Stimulated activated CD4-positive, alpha-beta T cell treated with anti-CD3 and anti-CD28 coated beads, TNF-alpha, amount 100 ng/mL, for 4 hours (primary cell): ENCODE results near the gene AARS2.
"Not testable (repeated sequence)": the region's sequence is repeated elsewhere in the genome, so short reads cannot be mapped to it uniquely, and the experiment has no call there.

ENCODE experiments used
- DNase-seq, 3 experiments: peaks; one replicate each; pipeline ENCODE4 v3.0.0-alpha.2; 2020; ENCODE audit warnings: low read depth in 3 of 3

AARS2 gene

DNA sequence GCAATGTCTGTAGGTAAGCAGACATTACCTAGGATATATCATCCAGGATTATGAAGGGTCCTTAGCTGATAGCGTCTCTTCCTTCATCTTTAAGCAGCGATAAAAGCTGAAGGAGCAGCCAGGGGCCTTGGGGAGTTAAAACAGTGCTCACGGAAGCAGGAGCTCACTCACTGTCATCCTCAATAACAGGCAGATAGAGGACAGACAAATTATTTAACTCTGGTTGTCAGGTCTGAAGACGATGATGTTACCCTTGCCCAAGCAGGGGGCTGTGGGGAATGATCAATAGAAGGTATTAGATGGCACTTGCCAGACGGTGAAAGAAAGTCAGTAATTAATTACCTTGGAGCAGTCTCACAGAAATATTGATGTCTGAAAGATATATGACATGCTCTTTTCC, 16.7 kb upstream of the AARS2 start:
- DNase-seq = no peak

DNA sequence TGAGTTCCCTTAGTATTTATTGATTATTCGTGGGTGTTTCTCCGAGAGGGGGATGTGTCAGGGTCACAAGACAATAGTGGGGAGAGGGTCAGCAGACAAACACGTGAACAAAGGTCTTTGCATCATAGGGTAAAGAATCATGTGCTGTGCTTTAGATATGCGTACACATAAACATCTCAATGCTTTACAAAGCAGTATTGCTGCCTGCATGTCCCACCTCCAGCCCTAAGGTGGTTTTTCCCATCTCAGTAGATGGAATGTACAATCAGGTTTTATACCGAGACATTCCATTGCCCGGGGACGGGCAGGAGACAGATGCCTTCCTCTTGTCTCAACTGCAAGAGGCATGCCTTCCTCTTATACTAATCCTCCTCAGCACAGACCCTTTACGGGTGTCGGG, 15.1 kb upstream of the AARS2 start:
- DNase-seq = not testable (repeated sequence)

DNA sequence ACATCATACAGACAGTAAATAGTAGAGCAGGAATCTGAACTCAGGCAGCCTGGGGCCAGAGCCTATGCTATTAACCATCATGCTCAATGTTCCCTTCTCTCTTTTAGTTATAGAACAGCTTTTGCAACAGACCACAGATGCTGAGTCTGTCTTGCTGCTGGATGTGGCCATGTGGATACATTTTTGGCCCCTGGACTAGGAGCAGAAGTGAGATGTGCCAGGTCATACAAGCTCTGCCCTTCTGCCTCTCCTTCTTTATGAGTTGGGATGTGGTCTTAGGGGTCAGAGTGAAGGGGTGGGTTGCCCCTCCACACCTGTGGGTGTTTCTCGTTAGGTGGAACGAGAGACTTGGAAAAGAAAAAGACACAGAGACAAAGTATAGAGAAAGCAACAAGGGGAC, 14.6 kb upstream of the AARS2 start:
- no peak for DNase-seq

DNA sequence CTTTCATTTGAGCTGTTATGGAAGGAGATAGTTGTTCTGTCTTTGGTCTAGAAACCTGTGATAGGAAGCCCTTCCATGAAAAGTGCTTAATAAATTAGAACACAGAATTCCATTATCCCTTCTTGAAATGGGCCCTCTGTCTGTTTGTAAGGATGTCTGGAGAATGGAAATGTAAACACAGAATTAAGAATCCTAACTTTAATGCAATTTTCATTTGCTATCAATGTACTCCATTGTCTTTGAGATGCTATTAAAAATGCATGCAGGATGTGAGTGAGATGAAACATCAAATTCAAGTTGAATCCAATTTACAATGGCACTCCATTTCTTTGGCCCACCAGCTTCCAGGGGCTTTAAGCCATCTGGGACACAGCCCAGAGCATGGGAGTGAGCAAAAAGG, 13.9 kb upstream of the AARS2 start:
- no peak for DNase-seq

DNA sequence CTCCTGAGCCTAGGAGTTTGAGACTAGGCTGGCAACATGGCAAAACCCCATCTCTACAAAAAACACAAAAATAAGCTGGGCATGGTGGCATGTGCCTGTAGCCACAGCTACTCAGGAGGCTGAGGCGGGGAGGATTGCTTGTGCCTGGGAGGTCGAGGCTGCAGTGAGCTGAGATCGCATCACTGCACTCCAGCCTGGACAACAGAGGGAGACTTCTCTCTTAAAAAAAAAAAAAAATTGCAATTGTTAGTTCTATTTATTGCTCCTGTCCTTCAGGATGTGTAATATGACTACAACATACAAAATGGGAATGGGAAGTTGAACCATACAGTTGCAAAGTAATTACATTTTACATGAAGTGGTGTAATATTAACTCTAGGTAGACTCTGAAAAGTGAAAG, 8.1 kb upstream of the AARS2 start:
- DNase-seq = no peak

DNA sequence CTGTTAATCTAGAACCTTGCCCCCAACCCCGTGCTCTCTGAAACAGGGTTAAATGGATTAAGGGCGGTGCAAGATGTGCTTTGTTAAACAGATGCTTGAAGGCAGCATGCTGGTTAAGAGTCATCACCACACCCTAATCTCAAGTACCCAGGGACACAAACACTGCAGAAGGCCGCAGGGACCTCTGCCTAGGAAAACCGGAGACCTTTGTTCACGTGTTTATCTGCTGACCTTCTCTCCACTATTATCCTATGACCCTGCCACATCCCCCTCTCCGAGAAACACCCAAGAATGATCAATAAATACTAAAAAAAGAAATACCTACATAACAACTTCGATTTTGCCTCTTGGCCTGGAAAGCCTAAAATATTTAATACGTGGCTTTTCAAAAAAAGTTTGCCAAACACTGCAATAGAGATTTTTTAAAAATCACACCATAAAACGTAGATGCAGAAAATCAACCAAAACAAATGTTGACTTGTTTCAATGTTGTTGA, 4.0 kb upstream of the AARS2 start:
- not testable (repeated sequence) for DNase-seq

DNA sequence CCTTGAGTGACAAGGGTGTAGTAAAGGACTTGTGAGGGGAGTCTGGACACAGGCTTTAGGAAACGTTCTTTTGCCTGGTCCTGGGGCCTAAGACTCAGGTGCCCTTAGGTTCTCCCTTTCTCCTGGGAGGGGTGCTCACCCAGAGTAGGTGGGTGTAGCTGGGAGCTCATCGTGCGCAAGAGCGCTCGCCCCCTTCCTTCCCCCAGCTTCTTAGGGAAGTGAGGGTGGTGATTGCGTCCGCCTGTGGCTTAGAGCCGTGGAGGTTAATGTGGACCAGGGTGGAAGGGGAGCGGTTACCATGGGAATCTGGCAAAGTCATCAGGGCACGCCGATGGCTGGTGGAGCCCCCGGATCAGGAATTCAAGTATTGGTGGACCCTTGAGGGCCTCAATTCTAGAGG, 3.3 kb upstream of the AARS2 start:
- no peak for DNase-seq

DNA sequence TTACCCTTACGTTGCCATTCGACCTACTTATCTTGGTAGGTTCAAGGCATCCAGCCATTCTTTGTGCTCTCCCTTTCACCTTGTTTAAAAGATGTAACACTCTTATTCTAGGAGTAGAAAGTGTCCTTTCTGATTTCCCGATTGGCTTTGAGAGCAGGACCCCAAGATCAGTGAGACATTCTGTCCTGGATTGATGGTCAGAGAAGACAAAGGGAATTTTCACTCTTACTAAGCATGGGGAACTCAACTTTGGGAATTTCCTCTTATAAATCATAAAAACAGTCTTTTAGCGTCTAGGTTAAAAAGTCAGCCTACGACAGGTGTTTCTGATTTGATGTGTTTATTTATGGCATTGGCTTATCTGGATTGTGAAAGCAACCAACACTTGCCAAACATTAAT, 2.8 kb upstream of the AARS2 start:
- no peak for DNase-seq

DNA sequence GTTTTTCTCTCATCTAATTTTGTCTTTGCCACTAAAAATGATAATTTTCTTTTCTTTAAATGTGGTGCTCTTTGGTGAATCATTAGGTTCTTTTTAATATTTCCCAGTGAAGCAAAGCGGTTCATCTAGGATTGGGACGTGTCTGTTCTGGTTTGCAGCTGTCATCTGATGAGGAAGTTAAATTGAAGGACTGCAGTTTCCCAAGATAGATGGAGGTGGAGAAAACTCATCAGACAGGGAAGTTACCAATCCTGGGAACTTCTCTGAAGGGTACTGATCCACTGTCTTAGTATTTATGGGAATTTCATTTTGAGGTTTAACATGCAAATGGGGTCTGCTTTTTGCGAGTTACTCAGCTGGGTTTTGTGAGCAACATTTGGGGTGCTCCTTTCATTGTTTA, 2.4 kb upstream of the AARS2 start:
- DNase-seq = no peak

DNA sequence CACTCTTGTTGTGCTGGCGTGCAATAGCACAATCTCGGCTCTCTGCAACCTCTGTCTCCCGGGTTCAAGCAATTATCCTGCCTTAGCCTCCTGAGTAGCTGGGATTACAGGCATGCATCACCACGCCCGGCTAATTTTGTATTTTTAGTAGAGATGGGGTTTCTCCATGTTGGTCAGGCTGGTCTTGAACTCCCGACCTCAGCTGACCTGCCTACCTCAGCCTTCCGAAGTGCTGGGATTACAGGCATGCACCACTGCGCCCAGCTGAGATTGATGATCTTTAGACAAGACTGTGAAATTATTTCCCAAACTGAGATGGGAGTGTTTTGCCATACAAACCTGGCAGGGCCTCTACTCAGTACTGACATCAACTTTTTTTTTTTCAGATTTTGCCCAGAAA, 1.5 kb upstream of the AARS2 start:
- DNase-seq = not testable (repeated sequence)

DNA sequence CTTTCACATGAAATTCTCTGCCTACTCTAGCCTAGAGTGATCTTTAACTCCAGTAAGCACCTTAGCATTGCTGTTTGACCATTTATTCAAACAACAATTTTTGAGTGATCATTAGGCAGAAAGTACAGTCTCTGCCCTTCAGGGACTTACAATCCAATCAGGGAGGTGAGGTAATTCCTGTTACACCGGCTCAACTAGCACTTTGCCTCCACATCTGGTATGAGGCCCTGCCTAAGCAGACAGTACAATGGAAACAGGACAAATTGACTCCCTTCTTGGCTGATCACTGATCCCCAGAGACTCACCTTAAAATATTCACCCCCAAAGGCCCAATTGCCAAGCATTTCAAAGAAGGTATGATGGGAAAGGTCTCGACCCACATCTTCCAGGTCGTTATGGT, 1.4 kb downstream of the AARS2 start:
- DNase-seq = no peak

DNA sequence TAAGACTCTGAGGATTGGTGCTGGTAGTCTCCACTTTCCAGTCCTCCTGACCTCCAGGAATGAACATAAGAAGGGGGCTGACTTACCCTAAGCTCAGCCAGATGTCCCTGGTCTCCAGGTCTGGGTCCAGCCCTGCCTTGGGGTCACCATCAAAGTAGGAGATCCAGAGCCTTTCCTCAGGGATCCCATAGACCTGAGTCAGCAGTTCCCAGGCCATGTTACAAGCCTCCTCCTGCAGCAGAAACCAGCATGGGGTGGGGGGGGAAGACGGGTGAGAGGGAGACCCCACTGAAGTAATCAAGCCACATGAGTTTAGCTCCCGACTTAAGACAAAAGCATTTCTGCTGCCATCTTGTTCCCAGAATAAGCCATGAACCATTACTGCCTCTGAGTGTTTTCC, 1.8 kb downstream of the AARS2 start:
- no peak for DNase-seq

DNA sequence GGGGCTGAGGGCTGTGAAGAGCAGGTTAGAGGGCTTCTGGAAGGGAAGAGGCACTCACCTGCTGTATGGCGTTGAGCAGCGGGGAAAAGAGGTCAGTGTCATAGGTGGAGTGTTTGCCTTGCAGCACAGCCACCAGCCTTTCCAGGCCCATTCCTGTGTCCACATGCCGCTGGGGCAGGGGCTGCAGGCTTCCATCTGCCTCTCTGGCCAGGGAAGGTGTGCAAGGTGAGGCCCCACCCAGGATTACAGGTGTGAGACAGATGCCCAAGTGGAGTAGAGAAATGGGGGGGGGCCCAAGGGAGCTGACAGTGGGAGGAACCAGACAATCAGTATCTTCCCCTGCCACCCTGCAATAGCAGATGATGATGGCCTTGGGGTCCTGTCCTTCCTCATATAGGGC, 2.9 kb downstream of the AARS2 start:
- no peak for DNase-seq

DNA sequence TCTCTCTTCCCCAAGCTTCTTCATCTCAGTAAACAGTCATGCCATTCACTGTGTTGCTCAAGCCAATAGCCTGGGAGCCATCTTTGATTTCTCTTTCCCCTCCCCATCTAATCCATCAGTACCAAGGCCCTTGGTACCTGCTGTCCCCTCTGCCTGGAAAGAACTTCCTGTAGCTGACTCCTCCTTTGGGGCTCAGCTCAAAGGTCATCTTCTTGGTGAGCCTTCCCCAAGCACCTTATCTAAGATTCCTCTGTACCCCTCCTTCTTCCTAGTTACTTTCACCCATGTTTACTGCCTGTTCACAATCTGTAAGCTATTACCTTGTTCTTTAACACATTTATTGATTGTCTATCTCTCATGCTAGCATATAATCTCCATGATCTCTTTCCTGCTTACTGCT, 3.5 kb downstream of the AARS2 start:
- no peak for DNase-seq

DNA sequence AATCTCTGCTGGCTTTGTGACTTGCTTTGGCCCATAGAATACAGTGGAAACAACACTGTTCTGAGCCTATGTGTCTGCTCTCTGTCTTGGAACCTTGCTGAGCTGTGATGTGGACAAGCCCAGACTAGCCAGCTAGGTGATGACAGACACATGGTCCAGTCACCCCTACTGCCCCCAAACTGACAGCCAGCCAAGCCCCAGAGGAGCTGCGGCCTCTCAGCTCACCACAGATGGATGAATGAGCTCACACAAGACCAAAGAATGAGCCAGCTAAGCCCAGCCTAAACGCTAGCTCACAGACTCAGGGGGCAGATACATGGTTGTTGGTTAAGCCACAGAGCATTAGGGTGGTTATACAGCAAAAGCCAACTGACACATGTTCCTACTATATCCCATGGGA, 4.1 kb downstream of the AARS2 start:
- DNase-seq = no peak

DNA sequence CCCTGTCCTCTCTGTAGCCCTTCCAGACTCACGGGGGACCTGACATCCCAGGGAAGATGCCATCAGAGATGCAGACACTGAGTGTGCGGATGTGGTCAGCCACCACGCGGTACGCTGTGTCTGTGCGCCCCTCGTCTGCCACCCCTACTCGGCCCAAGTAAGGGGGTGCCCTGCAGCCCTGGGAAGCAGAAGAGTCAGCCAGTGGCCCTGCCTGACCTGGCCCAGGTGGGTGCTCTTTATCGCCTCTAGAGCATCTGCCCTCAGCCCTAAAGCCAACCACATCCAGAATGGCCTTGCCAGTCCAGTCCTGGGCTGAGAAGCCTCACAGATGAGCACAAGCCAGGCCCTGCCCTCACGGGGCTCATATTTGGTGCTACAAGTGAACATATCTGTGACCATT, 5.9 kb downstream of the AARS2 start:
- DNase-seq = no peak

DNA sequence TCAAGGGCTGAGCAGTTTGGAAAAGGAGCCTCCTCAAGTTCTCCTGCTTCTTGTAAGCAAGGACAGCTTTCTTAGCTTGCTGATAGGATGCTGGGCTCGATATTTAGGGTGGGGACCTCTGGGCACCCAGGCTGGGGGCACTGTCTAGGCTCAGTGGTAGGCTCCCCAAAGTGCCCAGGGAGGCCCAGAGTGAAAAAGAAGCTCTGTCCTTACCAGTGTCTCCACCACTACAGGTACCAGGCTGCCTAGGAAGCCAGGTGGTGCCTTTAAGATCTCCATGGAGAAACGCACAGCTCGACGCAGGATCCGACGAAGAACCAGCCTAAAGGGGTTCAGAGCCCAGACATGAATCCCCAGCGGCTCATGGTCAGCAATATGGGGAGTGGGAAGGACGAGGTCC, 6.4 kb downstream of the AARS2 start:
- DNase-seq = no peak

DNA sequence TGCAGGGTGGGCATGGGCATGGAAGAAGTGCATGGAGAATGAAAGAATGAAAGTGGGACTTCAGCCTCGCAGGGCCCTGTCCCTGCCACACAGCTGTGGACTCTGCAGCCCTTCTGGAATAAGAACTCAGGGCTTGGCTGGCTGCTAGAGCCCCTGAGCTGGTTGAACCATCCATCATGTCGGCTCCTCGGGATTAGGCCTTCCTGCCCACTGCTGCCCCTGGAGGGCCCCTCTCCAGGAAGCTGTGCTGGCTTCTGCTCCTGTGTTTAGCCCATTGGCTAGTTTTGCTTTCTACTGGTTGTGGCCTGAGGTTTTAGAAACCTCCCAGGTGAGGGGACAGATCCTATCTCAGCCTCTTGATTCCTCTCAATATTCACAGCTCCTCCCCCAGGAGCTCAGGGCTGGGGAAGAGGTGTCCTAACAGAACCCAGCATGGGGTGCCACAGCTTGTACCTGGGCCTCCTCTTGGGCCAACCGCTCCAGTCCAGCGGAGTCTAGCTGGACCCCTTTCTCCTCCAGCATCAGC, 7.9 kb downstream of the AARS2 start:
- DNase-seq = no peak

DNA sequence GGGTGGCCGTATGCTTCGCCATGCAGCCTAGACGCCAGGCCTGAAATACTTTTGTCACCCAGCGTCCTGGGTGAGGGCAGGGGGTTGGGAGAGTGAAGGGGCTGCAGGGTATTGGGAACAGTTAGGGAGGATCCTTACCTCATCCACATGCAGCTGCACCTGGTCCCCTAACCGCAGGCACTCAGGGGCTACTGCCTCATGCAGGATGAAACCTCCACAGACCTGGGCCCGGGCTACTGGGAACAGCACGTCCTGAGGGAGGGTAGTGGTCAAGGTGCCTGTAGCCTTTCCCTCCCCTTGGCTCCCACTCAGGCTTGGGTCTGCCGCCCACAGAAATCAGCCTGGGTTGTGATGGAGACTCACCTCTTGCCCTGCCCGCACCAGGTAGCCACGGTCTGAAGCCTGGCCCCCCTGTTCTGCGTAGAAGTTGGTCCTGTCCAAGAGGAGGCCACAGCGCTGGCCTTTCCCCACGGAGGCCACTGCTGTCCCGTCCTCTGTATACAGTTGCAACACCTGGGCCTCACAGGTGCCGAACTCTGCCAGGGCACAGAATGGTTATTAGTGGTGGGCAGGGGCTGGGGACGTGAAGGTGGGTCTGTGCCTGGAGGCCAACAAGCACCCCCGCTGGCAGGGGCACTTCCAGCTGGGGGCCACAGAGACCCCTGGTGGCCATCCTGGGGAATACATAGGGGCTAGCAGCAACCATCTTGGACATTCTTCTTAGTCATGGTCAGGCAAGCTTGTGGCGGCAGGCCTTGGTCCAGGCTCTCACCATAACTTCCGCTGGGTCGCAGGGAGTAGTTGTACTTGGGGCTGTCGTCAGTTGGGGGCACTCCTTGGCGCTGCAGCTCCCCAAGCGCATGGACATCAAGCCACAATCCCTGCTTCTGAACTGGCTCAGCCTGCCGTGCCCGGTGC, 8.6 kb downstream of the AARS2 start:
- DNase-seq = peak in 2 of 3 experiments; percentile 21 to 22

DNA sequence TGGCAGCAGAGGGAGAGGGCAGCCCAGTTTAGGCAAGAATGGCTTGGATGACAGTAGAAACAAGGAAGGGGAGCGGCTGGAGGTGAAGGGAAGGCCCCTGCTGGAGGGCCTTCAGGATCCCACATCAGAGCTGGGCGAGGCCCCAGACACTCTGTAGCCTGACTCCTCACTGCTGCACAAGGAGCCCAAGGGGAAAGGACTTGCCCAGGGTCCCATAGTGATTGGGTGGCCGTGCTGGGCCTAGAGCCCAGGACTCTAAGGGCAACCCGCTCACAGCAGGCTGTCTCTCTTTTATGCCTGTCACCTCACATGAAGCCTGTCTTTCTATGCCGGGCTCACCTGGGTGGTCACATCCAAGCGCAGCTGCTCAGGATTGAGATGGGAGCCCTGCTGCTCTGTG, 9.3 kb downstream of the AARS2 start:
- no peak for DNase-seq

DNA sequence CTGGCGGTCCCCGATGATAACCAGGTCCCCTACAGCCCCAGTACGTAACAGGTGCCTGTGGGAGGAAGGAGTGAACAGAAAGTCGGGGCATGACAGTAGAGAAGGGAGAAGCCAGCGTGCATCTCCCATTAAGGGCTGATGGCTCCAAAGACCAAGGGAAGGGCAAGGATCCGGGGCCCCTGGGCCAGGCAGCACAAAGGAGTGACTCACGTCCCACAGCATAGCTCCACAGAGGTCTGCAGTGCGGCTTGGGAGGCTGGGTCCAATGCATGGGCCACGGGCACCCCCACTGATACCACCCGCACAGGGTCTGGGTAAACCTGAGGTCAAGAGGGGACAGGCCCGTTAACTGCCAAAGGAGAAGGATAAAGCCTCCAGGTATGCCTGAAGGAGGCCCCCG, 10.3 kb downstream of the AARS2 start:
- no peak for DNase-seq

DNA sequence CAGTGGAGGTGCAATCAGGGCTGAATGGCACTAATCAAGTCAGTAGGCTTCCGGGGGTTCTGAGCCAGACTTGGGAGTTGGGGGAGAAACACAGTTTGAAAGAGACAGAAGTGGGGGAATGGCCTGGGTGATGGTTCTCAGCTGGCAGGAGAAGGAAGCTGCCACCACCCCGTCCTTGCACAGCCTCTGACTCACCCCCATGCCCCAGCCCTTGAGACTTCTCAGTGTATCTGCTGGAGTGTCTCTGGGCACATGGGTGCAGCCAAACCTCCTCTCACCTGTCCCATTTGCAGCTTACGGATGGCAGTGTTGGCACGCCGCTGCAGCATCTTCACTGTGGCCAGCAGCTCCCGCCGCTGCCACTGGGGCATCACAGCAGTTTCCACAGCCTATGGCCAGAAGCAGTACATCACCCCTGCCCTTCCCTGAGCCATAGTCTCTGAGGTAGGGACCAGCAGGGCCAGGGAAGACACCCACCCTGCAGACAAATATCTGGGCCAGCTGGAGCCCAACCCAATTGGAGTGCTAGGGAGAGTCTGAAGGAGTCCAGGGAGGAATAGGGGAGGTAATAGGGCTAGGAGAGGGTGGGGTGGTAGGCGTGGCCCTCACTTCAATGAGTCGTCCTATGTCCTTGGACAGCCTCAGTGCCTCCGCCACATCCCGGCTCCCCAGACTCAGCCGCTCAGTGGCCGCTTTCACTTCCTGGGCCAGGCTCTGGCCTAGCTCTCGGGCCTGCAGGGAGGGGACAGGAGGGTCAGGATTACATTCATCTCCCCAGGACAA, 11.2 kb downstream of the AARS2 start:
- DNase-seq = no peak

DNA sequence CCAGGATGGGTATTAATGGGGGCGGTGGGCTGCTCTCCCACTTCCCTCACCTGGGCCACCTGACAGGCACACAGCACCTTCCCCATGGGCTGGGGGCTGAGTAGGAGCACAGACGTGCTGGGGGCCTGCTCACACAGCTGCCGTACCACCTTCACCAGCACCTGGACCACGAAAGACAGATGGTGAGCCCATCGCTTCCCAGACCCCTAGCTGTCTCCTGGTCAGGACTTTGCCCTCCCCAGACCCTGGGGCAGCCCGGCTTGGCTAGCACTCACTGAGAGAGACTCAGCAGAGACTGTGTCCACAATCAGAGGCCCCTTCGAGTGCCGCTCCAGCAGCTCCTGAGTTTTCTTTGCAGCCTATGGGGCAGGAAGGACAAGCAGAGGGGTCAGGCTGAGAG, 12.0 kb downstream of the AARS2 start:
- no peak for DNase-seq
